H9 (cell line): Measurements from ENCODE around the gene CYP24A1. TPM values are rescaled to one million over a fixed set of nuclear protein-coding genes. Genes with fewer than 3 reads are reported as not detected.

Experiments
- DNase-seq: peaks from one replicate; pipeline ENCODE4 v3.0.0-alpha.2; 2017
- H2AFZ ChIP-seq: one replicate; pipeline ENCODE4 v1.6.1; 2013; ENCODE audit warnings: mild to moderate bottlenecking, low read length, control low read depth, moderate library complexity
- H2AK5ac ChIP-seq: 2 replicates; pipeline ENCODE4 v1.6.1; 2013; ENCODE audit warnings: low read length, control low read depth, mixed read lengths; ENCODE audit not compliant: insufficient read length
- H2BK120ac ChIP-seq: one replicate; pipeline ENCODE4 v1.6.1; 2013; ENCODE audit warnings: low read depth, mild to moderate bottlenecking, low read length, control low read depth, inconsistent platforms; ENCODE audit not compliant: poor library complexity, severe bottlenecking
- H2BK12ac ChIP-seq: 2 replicates; pipeline ENCODE4 v1.6.1; 2013; ENCODE audit warnings: low read length, control low read depth, mixed read lengths, low read depth; ENCODE audit not compliant: insufficient read length
- H2BK15ac ChIP-seq: 2 replicates; pipeline ENCODE4 v1.6.1; 2013; ENCODE audit warnings: low read depth, low read length, control low read depth
- H2BK20ac ChIP-seq: one replicate; pipeline ENCODE4 v1.6.1; 2013; ENCODE audit warnings: low read depth, mild to moderate bottlenecking, low read length, control low read depth, inconsistent platforms; ENCODE audit not compliant: poor library complexity, severe bottlenecking
- H2BK5ac ChIP-seq: 2 replicates; pipeline ENCODE4 v1.6.1; 2013; ENCODE audit warnings: low read length, control low read depth, mixed read lengths; ENCODE audit not compliant: insufficient read length
- H3K14ac ChIP-seq: 2 replicates; pipeline ENCODE4 v1.6.1; 2013; ENCODE audit warnings: low read length, control low read depth; ENCODE audit not compliant: insufficient read depth
- H3K18ac ChIP-seq: 2 replicates; pipeline ENCODE4 v1.6.1; 2013; ENCODE audit warnings: low read depth, mild to moderate bottlenecking, mixed read lengths, low read length, control low read depth; ENCODE audit not compliant: insufficient read length
- H3K23ac ChIP-seq: 2 replicates; pipeline ENCODE4 v1.6.1; 2013; ENCODE audit warnings: low read length, control low read depth, mixed read lengths, low read depth; ENCODE audit not compliant: insufficient read length
- H3K23me2 ChIP-seq: 2 replicates; pipeline ENCODE4 v1.6.1; 2013; ENCODE audit warnings: low read depth, mild to moderate bottlenecking, mixed read lengths, low read length, control low read depth; ENCODE audit not compliant: insufficient read length, poor library complexity, severe bottlenecking
- H3K27ac ChIP-seq: 2 replicates; pipeline ENCODE4 v1.5.1; 2013; ENCODE audit warnings: low read length, control low read depth, mixed read lengths, low read depth; ENCODE audit not compliant: insufficient read length
- H3K27me3 ChIP-seq: 2 replicates; pipeline ENCODE4 v1.6.1; 2013; ENCODE audit warnings: low read length, control low read depth, inconsistent platforms; ENCODE audit not compliant: insufficient read depth
- H3K4ac ChIP-seq: 2 replicates; pipeline ENCODE4 v1.6.1; 2013; ENCODE audit warnings: low read depth, mild to moderate bottlenecking, control low read depth, inconsistent platforms, low read length, moderate library complexity
- H3K4me1 ChIP-seq: 2 replicates; pipeline ENCODE4 v1.6.1; 2013; ENCODE audit warnings: low read length, control low read depth, inconsistent platforms; ENCODE audit not compliant: insufficient read depth
- H3K4me2 ChIP-seq: 2 replicates; pipeline ENCODE4 v1.6.1; 2013; ENCODE audit warnings: low read length, control low read depth, mixed read lengths; ENCODE audit not compliant: insufficient read length, insufficient read depth
- H3K56ac ChIP-seq: 2 replicates; pipeline ENCODE4 v1.6.1; 2013; ENCODE audit warnings: low read depth, mild to moderate bottlenecking, mixed read lengths, low read length, control low read depth; ENCODE audit not compliant: insufficient read length
- H3K79me1 ChIP-seq: 2 replicates; pipeline ENCODE4 v1.6.1; 2013; ENCODE audit warnings: low read depth, mild to moderate bottlenecking, moderate library complexity, low read length, control low read depth, inconsistent platforms; ENCODE audit not compliant: insufficient read depth, poor library complexity, severe bottlenecking
- H3K79me2 ChIP-seq: 2 replicates; pipeline ENCODE4 v1.6.1; 2013; ENCODE audit warnings: low read length, control low read depth, inconsistent platforms; ENCODE audit not compliant: insufficient read depth
- H3K9ac ChIP-seq: 2 replicates; pipeline ENCODE4 v1.6.1; 2013; ENCODE audit warnings: low read length, control low read depth, mixed read lengths; ENCODE audit not compliant: insufficient read length; ENCODE audit errors: extremely low read depth
- H3K9me3 ChIP-seq: one replicate; pipeline ENCODE4 v1.6.1; 2013; ENCODE audit warnings: low read depth, low read length, inconsistent platforms; ENCODE audit not compliant: control insufficient read depth
- H3T11ph ChIP-seq: one replicate; pipeline ENCODE4 v1.6.1; 2013; ENCODE audit warnings: mild to moderate bottlenecking, low read length, control low read depth, inconsistent platforms
- H4K20me1 ChIP-seq: one replicate; pipeline ENCODE4 v1.6.1; 2013; ENCODE audit not compliant: control insufficient read depth, insufficient read length, insufficient read depth
- H4K5ac ChIP-seq: 2 replicates; pipeline ENCODE4 v1.6.1; 2013; ENCODE audit warnings: low read depth, mild to moderate bottlenecking, mixed read lengths, low read length, control low read depth; ENCODE audit not compliant: insufficient read length
- H4K8ac ChIP-seq: replicated peaks from 2 replicates; pipeline ENCODE4 v1.6.1; 2013; ENCODE audit warnings: low read length, control low read depth, mixed read lengths, low read depth; ENCODE audit not compliant: insufficient read length
- H4K91ac ChIP-seq: 2 replicates; pipeline ENCODE4 v1.6.1; 2013; ENCODE audit warnings: low read depth, mild to moderate bottlenecking, moderate library complexity, mixed read lengths, low read length, control low read depth; ENCODE audit not compliant: insufficient read length
- H3K27ac Mint-ChIP-seq, 3 experiments: 2 replicates in 2 of 3; 3 replicates in 1 of 3; pipeline ENCODE4 v1.8.0; 2020 to 2021; ENCODE audit warnings: mixed read lengths in 3 of 3, mild to moderate bottlenecking in 1 of 3, moderate library complexity in 1 of 3
- H3K27me3 Mint-ChIP-seq: 2 replicates; pipeline ENCODE4 v1.8.0; 2021; ENCODE audit warnings: low read depth, mild to moderate bottlenecking, moderate library complexity, mixed read lengths
- H3K36me3 Mint-ChIP-seq, 3 experiments: 2 replicates in 2 of 3; 3 replicates in 1 of 3; pipeline ENCODE4 v1.8.0; 2020 to 2021; ENCODE audit warnings: low read depth in 3 of 3, mixed read lengths in 3 of 3; ENCODE audit not compliant: insufficient read depth in 1 of 3
- H3K4me1 Mint-ChIP-seq, 2 experiments: 2 replicates each; pipeline ENCODE4 v1.8.0; 2020; ENCODE audit warnings: mixed read lengths in 2 of 2
- H3K4me3 Mint-ChIP-seq, 2 experiments: 2 replicates in 1 of 2; 3 replicates in 1 of 2; pipeline ENCODE4 v1.8.0; 2020 to 2021; ENCODE audit warnings: mild to moderate bottlenecking in 2 of 2, mixed read lengths in 2 of 2, moderate library complexity in 1 of 2
- H3K9me3 Mint-ChIP-seq, 2 experiments: 2 replicates in 1 of 2; 3 replicates in 1 of 2; pipeline ENCODE4 v1.8.0; 2020; ENCODE audit warnings: mild to moderate bottlenecking in 2 of 2, mixed read lengths in 2 of 2, moderate library complexity in 1 of 2
- CTCF ChIP-seq: fragments of 200-600 bp; sonication (generic); conservative IDR thresholded peaks from 3 replicates; pipeline ENCODE4 v1.8.0; 2021; ENCODE audit warnings: antibody characterized with exemption, mild to moderate bottlenecking
- WGBS: extraction: QIAGEN DNeasy Blood & Tissue Kit; methylation state at CpG from one replicate; pipeline ENCODE4 v1.1.7; 2013; ENCODE audit warnings: missing lambda C conversion rate, low lambda C conversion rate, mixed read lengths; ENCODE audit not compliant: insufficient read length; ENCODE audit errors: extremely low coverage; 5-methylcytosine and 5-hydroxymethylcytosine counted together
- total RNA-seq: library from RNA; stranded (reverse); gene quantifications from 2 replicates; pipeline ENCODE4 v1.2.1, GENCODE V29; 2021

CYP24A1 gene
- total RNA-seq, 1 experiment from 2014 or later, result not detected

DNA sequence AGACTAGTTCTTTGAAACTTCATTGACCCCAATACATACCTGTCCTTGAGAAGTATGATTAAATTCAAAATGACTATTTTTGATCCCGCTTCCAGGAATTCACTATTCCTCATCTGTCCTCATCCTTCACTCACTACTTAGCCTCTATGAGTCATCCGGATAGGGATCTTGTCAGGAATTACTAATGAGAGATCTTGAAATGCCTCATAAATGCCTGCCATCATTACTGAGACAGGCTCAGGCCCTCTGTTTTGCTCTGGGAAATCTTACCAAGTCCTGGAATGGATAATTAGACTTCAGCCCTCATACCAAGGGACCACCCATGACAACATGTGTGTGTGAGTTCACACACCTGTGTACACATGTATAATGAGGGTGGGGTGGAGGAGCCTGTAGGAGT is 2.8 kb upstream of the CYP24A1 start:
- Histone ChIP-seq H3K14ac (no peak overlapping the region), H2BK5ac (no peak overlapping the region), H3K27ac (no peak overlapping the region), H3K79me1 (no peaks in the 10 kb centered on the region), H3K18ac (no peak overlapping the region), H2AFZ (no peak overlapping the region), H3K23ac (no peak overlapping the region), H2BK15ac (no peak overlapping the region), H4K5ac (no peak overlapping the region), H2AK5ac (no peak overlapping the region), H2BK12ac (no peak overlapping the region), H3K56ac (no peak overlapping the region), H3K23me2 (peaks cover 23% of the 10 kb centered on the region), H2BK120ac (no peak overlapping the region), H3K9ac (no peak overlapping the region), H3K79me2 (no peaks in the 10 kb centered on the region), H3T11ph (no peak overlapping the region), H3K4ac (no peak overlapping the region), H3K4me1 (no peaks in the 10 kb centered on the region), H4K20me1 (no peaks in the 10 kb centered on the region), H3K9me3 (no peaks in the 10 kb centered on the region), H2BK20ac (no peak overlapping the region), H4K8ac (no peak overlapping the region), H4K91ac (no peak overlapping the region), H3K4me2 (no peak overlapping the region), H3K27me3 (peaks cover 31% of the 10 kb centered on the region)
- Mint-ChIP-seq H3K9me3 (peaks cover 0 to 2% of the 10 kb centered on the region in 2 experiments; a peak in 1 of 5 replicates), H3K4me1 (peaks cover 18 to 22% of the 10 kb centered on the region in 2 experiments), H3K27me3 (peaks cover 55% of the 10 kb centered on the region), H3K4me3 (no peak overlapping the region; a peak in 1 of 5 replicates), H3K27ac (no peak overlapping the region), H3K36me3 (no peaks in the 10 kb centered on the region)
- no CpG with 5 or more reads among the region's 2 CpGs for WGBS
- no peak for DNase-seq
- no peak for TF ChIP-seq CTCF
